Activated CD4-positive, alpha-beta T cell treated with anti-CD3 and anti-CD28 coated beads for 48 hours (primary cell): ENCODE measurements around the gene HM13.
"Not testable (repeated sequence)": the region's sequence is repeated elsewhere in the genome, so short reads cannot be mapped to it uniquely, and the experiment has no call there.

Source experiments
- DNase-seq: peaks from one replicate; pipeline ENCODE4 v3.0.0-alpha.2; 2020

HM13 gene

DNA sequence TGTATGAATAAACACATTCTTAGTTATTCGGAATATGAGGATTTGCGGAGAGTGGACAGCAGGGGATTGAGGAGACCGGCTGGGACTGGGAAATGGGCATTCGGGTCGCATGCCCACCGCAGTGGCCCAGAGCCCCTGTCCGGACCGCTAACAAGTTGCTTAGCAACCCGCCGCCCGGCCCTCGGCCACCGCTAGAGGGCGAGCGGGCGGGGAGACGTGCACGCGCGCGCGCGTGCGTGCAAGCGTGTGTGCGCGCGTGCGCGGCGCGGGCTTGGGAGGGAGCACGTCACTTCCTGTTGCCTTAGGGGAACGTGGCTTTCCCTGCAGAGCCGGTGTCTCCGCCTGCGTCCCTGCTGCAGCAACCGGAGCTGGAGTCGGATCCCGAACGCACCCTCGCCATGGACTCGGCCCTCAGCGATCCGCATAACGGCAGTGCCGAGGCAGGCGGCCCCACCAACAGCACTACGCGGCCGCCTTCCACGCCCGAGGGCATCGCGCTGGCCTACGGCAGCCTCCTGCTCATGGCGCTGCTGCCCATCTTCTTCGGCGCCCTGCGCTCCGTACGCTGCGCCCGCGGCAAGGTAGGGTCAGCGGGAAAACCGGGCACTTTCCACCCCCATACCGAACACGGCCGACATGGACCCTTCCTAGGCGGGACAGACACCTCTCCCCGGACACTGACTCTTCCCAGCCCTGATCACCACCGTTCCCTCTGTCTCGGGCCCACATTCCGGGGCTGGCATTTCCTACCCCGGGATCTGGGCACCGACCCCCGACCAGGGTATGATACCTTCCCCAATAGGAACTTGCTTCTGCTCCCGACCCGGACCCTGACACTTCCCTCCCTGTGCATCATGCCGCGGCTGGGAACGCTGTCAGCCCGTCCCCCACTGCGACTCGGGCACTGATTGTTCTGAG lies at the start of gene HM13:
Gene HM13, plus strand, starts transcription at position 289 of the 918 bp plus-strand sequence. Its CDS starts 110 bp downstream, at position 399.
- peak; percentile 93 for DNase-seq

GRCh38 chr20:31470946-31471345 lies 43.3 kb upstream of the HM13 start:
- DNase-seq, result not testable (repeated sequence)

GRCh38 chr20:31472395-31473330 lies 41.6 kb upstream of the HM13 start:
- DNase-seq, result no peak

- no peak for DNase-seq
These were observed 40.7 kb upstream of the HM13 start for GRCh38 chr20:31473331-31474096.

DNA sequence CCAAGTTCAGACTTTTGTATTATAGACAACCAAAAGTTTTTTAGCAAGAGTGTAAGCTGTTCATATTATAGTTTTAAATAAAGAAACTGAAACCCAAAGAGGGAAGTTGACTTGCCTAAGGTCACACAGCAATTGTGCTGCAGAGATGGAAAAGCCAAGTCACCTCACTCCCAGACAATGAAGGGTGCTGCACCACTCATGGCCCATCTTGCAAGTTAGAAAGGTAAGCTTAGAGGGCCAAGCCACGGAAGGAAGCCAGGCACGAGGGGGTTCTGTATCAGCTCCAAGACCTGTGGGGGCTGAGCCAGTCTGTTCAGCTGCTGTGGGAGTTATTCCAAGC lies 40.2 kb upstream of the HM13 start:
- peak; percentile 18 for DNase-seq

DNA sequence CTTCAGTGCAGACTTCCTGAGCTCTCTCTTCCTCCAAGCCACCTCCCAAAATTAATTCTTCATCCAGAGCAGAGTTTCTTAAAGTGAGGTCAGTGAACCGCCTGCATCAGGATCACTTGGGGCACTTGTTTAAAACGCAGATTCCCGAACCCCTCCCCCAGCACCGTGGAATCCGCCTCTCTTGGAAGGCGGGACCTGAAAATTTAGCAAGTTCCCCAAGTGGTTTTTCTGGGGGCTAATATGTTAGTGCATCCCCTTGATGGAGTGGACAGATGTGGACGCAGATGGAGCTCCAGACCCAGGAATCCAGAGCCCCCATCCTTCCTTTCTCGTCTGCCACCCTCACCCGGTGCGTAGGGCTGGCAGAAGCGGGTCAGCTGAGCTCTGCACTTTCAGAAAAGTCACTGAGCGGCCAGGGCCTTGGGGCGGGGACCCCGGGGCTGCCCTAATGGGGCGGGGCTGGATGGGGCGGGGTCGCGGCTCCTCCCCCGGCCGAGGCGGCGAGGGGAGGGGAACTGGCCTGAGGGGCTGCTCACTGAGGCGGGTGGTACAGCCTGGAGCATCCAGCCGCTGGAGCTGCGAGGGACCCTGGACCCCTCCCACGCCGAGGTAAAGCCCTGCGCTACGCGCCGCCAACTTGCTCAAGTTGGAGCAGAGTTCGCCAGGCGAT lies 39.3 kb upstream of the HM13 start, which contains the start of the genes DEFB124 and REM1:
Gene DEFB124, minus strand, starts transcription at position 370 of the 670 bp plus-strand sequence. CDS start 2,114 bp downstream, outside the sequence.
Gene REM1, plus strand, starts transcription at position 531 of the 670 bp plus-strand sequence. CDS start 1,158 bp downstream, outside the sequence.
- DNase-seq, result no peak

- DNase-seq, result no peak
These were observed 38.6 kb upstream of the HM13 start for GRCh38 chr20:31475472-31476293.

DNA sequence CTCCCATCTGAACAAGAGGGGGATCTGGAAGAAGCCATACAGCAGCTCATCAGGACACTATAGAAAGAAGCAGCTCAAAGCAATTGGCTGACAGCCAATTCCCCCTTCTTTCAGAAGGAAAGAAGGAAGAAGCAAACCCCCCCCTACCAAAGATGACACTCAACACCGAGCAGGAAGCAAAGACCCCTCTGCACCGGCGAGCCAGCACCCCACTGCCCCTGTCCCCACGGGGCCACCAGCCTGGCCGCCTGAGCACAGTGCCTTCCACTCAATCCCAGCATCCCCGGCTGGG lies 38.0 kb upstream of the HM13 start:
- no peak for DNase-seq

GRCh38 chr20:31476643-31477215 lies 37.5 kb upstream of the HM13 start:
- DNase-seq, result no peak

DNA sequence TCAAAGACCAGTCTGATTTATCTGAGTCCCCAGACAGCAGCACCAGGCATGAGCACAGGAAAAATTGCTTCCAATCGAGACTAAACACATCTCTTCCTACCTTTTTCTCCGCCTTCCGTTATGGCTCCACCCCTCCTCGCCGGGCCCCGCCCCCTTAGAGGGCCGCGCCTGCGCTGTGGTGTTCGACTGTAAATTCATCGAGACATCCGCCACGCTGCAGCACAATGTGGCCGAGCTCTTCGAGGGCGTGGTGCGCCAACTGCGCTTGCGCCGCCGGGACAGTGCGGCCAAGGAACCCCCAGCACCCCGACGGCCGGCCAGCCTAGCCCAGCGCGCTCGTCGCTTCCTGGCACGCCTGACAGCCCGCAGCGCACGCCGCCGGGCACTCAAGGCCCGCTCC lies 30.2 kb upstream of the HM13 start:
- DNase-seq, result peak; percentile 51

GRCh38 chr20:31485450-31486339 lies 28.5 kb upstream of the HM13 start:
- DNase-seq, result peak; percentile 21

DNA sequence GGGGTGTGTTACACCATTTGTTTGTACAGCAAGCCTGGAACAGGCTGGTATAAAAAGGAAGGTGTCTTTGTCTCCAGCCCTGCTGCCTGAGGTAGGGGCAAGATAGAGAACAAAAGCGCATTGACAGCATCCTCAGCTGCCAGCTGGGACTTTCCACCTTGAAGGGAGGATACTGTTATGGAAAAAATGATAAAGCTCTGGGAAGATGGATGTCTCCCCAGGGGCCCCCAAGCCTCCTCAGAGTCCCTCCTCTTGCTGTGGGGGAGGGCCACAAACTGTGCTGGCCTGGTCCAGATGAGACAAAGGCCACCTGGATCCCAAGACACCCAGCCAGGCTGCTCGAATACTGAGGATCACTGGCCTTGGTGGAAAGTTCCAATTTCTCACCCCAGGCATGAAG lies 26.1 kb upstream of the HM13 start:
- DNase-seq, result no peak

DNA sequence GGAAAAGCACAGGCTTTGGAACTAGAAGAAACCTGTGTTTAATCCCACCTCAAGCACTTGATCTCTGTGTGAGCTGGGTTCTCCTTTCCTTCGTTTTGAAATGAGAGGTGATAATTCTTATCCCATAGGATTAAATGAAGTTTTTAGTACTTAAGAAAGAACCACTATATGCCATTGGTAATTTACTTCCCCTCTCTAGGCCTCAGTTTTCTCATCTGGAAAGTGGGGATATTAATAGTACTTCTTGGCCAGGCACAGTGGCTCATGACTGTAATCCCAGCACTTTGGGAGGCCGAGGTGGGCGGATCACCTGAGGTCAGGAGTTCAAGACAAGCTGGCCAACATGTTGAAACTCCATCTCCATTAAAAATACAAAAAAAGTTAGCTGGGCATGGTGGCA lies 25.1 kb upstream of the HM13 start:
- no peak for DNase-seq

GRCh38 chr20:31490752-31491151 lies 23.5 kb upstream of the HM13 start:
- no peak for DNase-seq

DNA sequence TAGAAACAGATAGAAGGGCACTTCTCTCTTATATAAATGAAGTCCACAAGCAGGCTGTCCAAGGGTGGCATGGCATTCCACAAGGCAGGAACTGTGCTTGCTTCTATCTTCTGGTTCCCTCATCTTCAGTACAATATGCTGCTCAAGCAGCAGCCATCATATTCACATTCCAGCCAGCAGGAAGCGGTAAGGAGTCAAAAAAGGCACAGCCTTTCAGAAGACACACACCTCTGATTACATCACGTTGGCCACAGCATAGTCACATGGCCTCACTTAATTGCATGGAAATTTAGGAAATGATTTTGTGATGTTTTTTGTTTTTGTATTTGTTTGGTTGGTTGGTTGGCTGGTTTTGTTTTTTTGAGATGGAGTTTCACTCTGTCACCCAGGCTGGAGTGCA lies 20.1 kb upstream of the HM13 start:
- no peak for DNase-seq

DNA sequence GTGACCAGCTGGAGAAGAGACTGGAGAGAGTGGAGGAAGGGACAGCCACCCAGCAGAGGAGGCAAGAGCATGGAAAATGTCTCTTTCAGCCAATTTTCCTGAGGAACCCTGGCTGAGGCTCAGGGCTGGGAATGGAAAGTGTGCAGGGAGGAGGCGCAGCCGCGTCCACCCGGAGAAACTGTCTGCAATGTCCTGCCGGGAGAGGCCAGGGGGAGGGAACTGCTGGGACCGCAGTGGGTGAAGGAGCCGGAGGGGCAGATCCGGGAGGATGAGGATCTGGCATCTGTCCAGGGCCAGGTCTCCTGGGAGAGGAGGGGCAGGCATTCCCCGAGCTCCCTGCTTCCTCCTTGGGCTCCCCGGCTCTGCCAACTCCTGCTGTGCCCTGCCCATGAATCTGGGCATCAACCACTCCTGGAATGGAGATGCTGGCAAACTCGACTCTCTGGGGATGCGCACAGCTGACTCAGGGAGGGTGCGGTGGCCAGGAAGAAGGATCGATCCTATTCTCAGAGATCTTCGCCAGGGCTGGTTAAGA lies 17.4 kb upstream of the HM13 start:
- no peak for DNase-seq

- no peak for DNase-seq
These were observed 16.3 kb upstream of the HM13 start for GRCh38 chr20:31497838-31498540.

DNA sequence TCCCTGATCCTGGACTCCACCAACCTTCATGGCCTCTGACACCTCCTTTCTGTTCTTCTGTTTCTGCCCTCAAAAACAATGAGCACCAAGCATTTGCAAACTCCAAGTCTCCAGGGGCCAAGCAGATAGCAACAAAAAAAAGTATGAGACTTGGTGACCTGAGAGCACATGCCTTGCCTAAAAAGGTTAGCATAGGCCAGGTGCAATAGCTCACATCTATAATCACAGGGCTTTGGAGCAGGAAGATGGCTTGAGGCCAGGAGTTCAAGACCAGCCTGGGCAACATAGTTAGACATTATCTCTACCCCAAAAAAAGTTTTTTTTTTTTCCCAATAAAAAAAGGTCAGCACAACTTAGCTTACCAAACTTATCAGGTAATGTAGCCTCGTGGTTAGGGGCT lies 13.7 kb upstream of the HM13 start:
- DNase-seq, result no peak
